Karpas-422 (cell line): ENCODE measurements around the gene KATNAL1. TPM values are rescaled to one million over a fixed set of nuclear protein-coding genes. Genes with fewer than 3 reads are reported as not detected.

Experiments used
- DNase-seq: peaks from one replicate; pipeline ENCODE4 v3.0.0-alpha.2; 2015
- H2AFZ ChIP-seq: fragments of 200-600 bp; sonication (generic); 2 replicates; pipeline ENCODE4 v1.6.1; 2014; ENCODE audit warnings: antibody characterized with exemption, low read length, mixed read lengths
- H3K27ac ChIP-seq: fragments of 200-600 bp; sonication (generic); 2 replicates; pipeline ENCODE4 v1.5.1; 2014; ENCODE audit warnings: mild to moderate bottlenecking, low read length, moderate library complexity
- H3K27me3 ChIP-seq: fragments of 200-600 bp; sonication (generic); 2 replicates; pipeline ENCODE4 v1.6.1; 2014; ENCODE audit warnings: low read length, mixed read lengths
- H3K36me3 ChIP-seq: fragments of 200-600 bp; sonication (generic); 2 replicates; pipeline ENCODE4 v1.6.1; 2014; ENCODE audit warnings: low read length, mixed read lengths; ENCODE audit not compliant: insufficient read depth
- H3K4me1 ChIP-seq: fragments of 200-600 bp; sonication (generic); 2 replicates; pipeline ENCODE4 v1.6.1; 2014; ENCODE audit warnings: mild to moderate bottlenecking, low read length, mixed read lengths
- H3K4me2 ChIP-seq: fragments of 200-600 bp; sonication (generic); 2 replicates; pipeline ENCODE4 v1.6.1; 2014; ENCODE audit warnings: low read length, low read depth, mild to moderate bottlenecking; ENCODE audit not compliant: poor library complexity, severe bottlenecking
- H3K4me3 ChIP-seq: fragments of 200-600 bp; sonication (generic); 2 replicates; pipeline ENCODE4 v1.5.1; 2014; ENCODE audit warnings: mild to moderate bottlenecking, antibody characterized with exemption, low read length, mixed read lengths
- H3K79me2 ChIP-seq: fragments of 200-600 bp; sonication (generic); 2 replicates; pipeline ENCODE4 v1.6.1; 2014; ENCODE audit warnings: mild to moderate bottlenecking, low read length, mixed read lengths
- H3K9ac ChIP-seq: fragments of 200-600 bp; sonication (generic); 2 replicates; pipeline ENCODE4 v1.6.0; 2014; ENCODE audit warnings: low read length
- H3K9me2 ChIP-seq: fragments of 200-600 bp; sonication (generic), shearing (Covaris generic); replicated peaks from 2 replicates; pipeline ENCODE4 v1.6.0; 2014; ENCODE audit warnings: mild to moderate bottlenecking, low read length, moderate library complexity; ENCODE audit not compliant: insufficient read depth
- H3K9me3 ChIP-seq: fragments of 300-700, 200-600 bp; sonication (generic); 2 replicates; pipeline ENCODE4 v1.6.1; 2014; ENCODE audit warnings: low read length, mixed read lengths
- H4K20me1 ChIP-seq: fragments of 200-600 bp; sonication (generic); 2 replicates; pipeline ENCODE4 v1.6.1; 2014; ENCODE audit warnings: mild to moderate bottlenecking, antibody characterized with exemption, low read length, low read depth; ENCODE audit not compliant: insufficient read depth
- small RNA-seq: library from RNA; depleted of rRNA; stranded (forward); fragments of <200 nt; gene quantifications from one replicate; pipeline ENCODE3, GENCODE V24; 2014
- total RNA-seq: library from RNA; depleted of rRNA; stranded (reverse); fragments of >200 nt; shearing (Covaris generic); gene quantifications from 2 replicates; pipeline ENCODE4 v1.2.3, GENCODE V29; 2014; ENCODE audit warnings: low replicate concordance; rRNA removed

Gene KATNAL1
- total RNA-seq, 1 experiment from 2014 or later = 35.6 TPM

DNA sequence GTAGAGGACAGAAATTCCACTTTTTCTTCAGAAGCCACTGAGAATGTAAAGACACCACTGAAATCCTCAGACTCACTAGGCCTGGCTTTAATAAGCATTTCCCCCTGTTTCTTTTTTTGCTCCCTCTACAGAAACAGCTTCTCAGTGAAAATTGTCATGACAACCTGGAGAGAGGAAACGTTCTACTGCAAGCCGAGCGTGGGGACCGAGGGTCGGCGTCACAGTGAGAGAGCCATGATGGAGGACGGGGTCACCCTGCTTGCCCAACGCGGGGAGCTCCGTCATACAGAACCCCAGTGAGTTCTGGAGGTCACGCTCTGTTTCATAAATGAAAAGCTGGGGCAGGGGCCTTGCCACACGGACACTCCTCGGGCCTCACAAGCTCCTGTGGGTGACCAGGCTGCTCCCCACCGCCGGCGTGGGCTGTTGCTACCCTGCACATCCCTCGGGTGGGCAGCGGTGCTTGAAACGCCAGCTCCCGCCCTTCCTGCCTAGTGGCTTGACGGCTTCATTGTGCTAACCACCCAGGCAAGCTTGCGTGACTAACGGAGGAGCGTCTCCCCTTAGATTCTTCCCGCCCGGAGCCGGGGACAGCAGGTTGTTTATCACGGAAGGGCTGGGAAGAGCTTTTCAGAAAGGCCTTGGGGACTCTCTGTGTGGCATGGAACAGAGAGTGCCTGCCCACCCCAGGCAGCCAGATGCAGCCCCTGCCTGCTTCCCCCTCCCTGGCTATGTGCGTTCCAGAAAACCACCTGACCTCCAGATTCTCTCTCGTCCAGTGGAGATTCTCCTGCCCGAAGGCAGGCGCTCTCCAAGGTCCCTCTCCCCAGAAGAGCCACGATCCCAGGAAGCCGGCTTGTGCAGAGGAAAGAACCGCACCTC is 153.6 kb downstream of the KATNAL1 start:
- H3K27me3 ChIP-seq = peaks cover 2% of the 10 kb centered on the region; the same call in 1 of the 2 replicates
- H3K4me1 ChIP-seq = peaks cover 25% of the 10 kb centered on the region
- no peak for DNase-seq
- H3K9ac ChIP-seq = no peak overlapping the region
- H3K79me2 ChIP-seq = no peaks in the 10 kb centered on the region
- no peaks in the 10 kb centered on the region for H3K36me3 ChIP-seq
- no peak overlapping the region for H2AFZ ChIP-seq
- no peaks in the 10 kb centered on the region for H3K9me2 ChIP-seq
- H3K4me3 ChIP-seq = no peak overlapping the region
- H4K20me1 ChIP-seq = no peaks in the 10 kb centered on the region
- H3K9me3 ChIP-seq = no peaks in the 10 kb centered on the region
- no peak overlapping the region for H3K4me2 ChIP-seq
- H3K27ac ChIP-seq = no peak overlapping the region

Small RNA genes lying within 50 kb of the gene (small RNA-seq; reads per million reads assigned to genes)
- gene RNU6-64P = not detected

Other genes with a start within 250 kb of the KATNAL1 start
- not detected in 2 replicates for gene UBE2L5, start 114.9 kb upstream of the KATNAL1 start, total RNA-seq
- gene HMGB1, start 158.4 kb upstream of the KATNAL1 start, total RNA-seq = 660 and 748 TPM in 2 replicates